ENCODE results near the gene BHLHA15. TPM values are rescaled to one million over a fixed set of nuclear protein-coding genes. Genes with fewer than 3 reads are reported as not detected.
A peak's percentile ranks its signal among the peaks of the same experiment; 100 is the strongest.

The BHLHA15 gene
- total RNA-seq, 2 donors from 2014 or later, result not detected

- Mint-ChIP-seq H3K4me1 (peaks cover 9% of the 10 kb centered on the region), H3K36me3 (ENCODE audit: low read depth) (peaks cover 4% of the 10 kb centered on the region), H3K27ac (no peak overlapping the region), H3K27me3 (no peaks in the 10 kb centered on the region), H3K4me3 (no peak overlapping the region)
- no peaks in the 10 kb centered on the region for H3K9me3 ChIP-seq (ENCODE audit: control insufficient read depth, low read length, poor library complexity, severe bottlenecking)
- DNase-seq, result no peak
- no peak for ATAC-seq
These were observed 17.1 kb upstream of the BHLHA15 start for GRCh38 chr7:98194186-98194585.

GRCh38 chr7:98194672-98195457, 16.4 kb upstream of the BHLHA15 start:
- H3K9me3 ChIP-seq (ENCODE audit: control insufficient read depth, low read length, poor library complexity, severe bottlenecking), result no peaks in the 10 kb centered on the region
- DNase-seq, result no peak
- Mint-ChIP-seq H3K27ac (peak overlapping the region; percentile 51), H3K36me3 (ENCODE audit: low read depth) (peaks cover 4% of the 10 kb centered on the region), H3K4me3 (no peak overlapping the region), H3K4me1 (peaks cover 6% of the 10 kb centered on the region), H3K27me3 (no peaks in the 10 kb centered on the region)
- ATAC-seq, result no peak

DNA sequence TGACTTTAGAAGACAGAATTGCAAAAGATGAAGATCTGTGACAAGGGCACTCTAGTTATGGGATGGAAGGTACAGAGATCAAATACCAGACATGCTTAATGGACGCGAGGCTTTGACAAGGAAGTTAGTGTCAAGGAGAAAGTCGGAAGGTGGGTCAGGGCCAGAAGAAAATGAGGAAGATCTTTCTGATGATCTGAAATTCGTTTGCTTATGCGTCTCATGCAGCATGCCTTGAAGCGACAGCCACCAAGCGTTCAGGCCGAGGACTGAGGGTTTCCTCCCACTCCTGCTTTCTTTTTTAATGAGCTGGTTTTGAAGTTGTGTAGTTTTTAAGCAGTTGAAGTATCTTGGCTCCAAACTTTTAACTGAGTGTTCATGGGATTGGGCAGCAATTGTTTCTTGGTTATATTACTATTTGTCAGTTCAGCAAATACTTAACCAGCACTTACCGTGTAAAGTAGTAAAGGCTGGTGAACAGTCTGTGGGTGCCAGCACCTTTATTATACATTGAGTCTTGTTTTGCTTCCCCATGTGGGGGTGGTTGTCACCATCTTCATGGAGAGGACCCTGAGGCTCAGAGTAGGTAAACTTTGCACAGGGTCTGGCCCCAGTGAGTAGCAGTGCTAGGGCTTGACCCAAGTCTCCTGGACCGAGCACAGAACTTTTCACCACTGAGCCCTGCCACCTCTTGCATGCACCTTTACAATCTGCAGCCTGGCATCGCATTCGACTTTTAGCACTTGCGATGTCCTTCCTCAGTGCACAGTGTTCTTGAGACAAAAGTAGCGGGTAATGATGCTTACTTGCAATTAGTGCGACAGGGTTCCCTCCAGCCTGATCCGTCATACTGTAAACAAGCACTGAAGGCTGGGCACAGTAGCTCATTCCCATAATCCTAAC, 14.3 kb upstream of the BHLHA15 start:
- Mint-ChIP-seq H3K4me1 (peaks cover 21% of the 10 kb centered on the region), H3K36me3 (ENCODE audit: low read depth) (peaks cover 7% of the 10 kb centered on the region), H3K27ac (no peak overlapping the region), H3K27me3 (no peaks in the 10 kb centered on the region), H3K4me3 (no peak overlapping the region)
- no peaks in the 10 kb centered on the region for H3K9me3 ChIP-seq (ENCODE audit: control insufficient read depth, low read length, poor library complexity, severe bottlenecking)
- no peak for ATAC-seq
- no peak for DNase-seq

DNA sequence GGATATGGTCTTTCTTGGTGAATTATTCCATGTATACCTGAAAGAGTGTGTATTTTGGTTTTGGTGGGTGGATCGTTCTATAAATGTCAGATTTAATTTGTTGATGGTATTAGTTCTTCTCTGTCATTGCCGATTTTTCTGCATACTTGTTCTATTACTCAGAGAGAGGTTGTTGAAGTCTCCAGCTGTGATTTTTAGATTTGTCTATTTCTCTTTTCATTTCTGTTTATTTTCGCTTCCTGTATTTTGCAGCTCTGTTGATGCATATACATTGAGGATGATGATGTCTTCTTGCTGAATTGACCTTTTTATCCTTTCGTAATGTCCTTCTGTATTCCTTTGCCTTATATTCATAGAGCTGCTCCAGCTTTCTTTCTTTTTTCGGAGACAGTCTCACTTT, 12.1 kb upstream of the BHLHA15 start:
- DNase-seq, result no peak
- H3K27ac Mint-ChIP-seq, result no peak overlapping the region
- ATAC-seq, result no peak
- peaks cover 31% of the 10 kb centered on the region for H3K4me1 Mint-ChIP-seq
- no peak overlapping the region for H3K4me3 Mint-ChIP-seq
- H3K9me3 ChIP-seq (ENCODE audit: control insufficient read depth, low read length, poor library complexity, severe bottlenecking), result no peaks in the 10 kb centered on the region
- H3K27me3 Mint-ChIP-seq, result no peaks in the 10 kb centered on the region
- peaks cover 8% of the 10 kb centered on the region for H3K36me3 Mint-ChIP-seq (ENCODE audit: low read depth)

DNA sequence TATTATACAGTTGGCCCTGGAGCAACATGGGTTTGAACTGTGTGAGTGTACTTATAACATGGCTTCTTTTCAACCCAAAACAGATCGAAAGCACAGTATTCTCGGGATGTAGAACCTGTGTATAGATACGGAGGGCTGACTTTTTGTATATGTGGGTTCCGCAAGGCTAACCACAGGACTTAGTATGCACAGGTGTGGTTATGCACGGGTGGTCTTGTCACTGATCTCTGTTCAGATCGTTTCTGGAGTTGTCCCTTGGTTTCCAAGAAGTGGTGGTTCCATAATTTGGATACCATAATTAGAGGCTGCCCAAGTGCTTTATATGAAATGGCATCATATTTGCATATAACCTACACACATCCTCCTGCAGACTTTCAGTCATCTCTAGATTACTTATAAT, 10.9 kb upstream of the BHLHA15 start:
- peaks cover 31% of the 10 kb centered on the region for H3K4me1 Mint-ChIP-seq
- H3K27me3 Mint-ChIP-seq, result no peaks in the 10 kb centered on the region
- ATAC-seq, result no peak
- peaks cover 8% of the 10 kb centered on the region for H3K36me3 Mint-ChIP-seq (ENCODE audit: low read depth)
- H3K9me3 ChIP-seq (ENCODE audit: control insufficient read depth, low read length, poor library complexity, severe bottlenecking), result no peaks in the 10 kb centered on the region
- no peak overlapping the region for H3K4me3 Mint-ChIP-seq
- no peak for DNase-seq
- no peak overlapping the region for H3K27ac Mint-ChIP-seq

GRCh38 chr7:98202367-98203195, 8.7 kb upstream of the BHLHA15 start:
- no peaks in the 10 kb centered on the region for H3K9me3 ChIP-seq (ENCODE audit: control insufficient read depth, low read length, poor library complexity, severe bottlenecking)
- DNase-seq, result peak in 1 of 3 donors; percentile 29
- H3K27me3 Mint-ChIP-seq, result no peaks in the 10 kb centered on the region
- H3K4me3 Mint-ChIP-seq, result peak overlapping the region; percentile 77
- peaks cover 27% of the 10 kb centered on the region for H3K4me1 Mint-ChIP-seq
- H3K36me3 Mint-ChIP-seq (ENCODE audit: low read depth), result peaks cover 12% of the 10 kb centered on the region
- ATAC-seq, result peak; percentile 97
- peak overlapping the region; percentile 71 for H3K27ac Mint-ChIP-seq

DNA sequence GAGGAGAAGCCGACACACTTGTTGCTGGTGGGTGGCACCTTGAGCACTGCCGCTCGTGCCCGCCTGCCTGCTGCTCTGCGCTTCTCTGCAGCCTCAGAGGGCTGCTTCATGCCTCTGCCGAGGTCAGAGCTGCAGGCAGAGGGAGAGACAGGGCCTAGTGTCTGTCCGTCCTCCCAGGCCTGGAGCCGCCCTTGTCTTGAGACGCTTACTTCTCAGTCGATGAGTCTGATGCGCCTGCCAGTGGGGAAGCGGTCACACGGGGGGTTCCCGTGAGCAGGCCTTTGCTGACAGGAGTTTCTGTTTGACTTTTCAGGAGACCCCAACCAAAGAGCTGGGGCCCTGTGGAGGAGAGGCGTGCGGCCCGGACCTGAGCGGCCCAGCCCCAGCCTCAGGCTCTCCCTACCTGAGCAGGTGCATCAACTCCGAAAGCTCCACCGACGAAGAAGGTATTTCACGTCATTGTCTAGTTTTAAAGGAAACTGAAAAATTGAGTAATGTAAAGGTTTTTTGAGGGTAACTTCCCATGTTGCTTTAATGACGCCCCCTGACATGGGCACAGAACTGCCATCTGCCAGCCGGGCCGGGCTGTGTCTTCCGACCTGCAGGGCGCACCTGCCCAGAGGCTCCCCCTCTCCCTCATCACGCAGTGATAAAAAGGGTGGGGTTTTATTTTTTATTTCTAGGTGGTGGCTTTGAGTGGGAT, 7.8 kb upstream of the BHLHA15 start:
- DNase-seq, result no peak
- H3K27me3 Mint-ChIP-seq, result no peaks in the 10 kb centered on the region
- ATAC-seq, result no peak
- peak overlapping the region; percentile 71 for H3K27ac Mint-ChIP-seq
- peak overlapping the region; percentile 77 for H3K4me3 Mint-ChIP-seq
- H3K36me3 Mint-ChIP-seq (ENCODE audit: low read depth), result peaks cover 12% of the 10 kb centered on the region
- H3K4me1 Mint-ChIP-seq, result peaks cover 27% of the 10 kb centered on the region
- no peaks in the 10 kb centered on the region for H3K9me3 ChIP-seq (ENCODE audit: control insufficient read depth, low read length, poor library complexity, severe bottlenecking)

DNA sequence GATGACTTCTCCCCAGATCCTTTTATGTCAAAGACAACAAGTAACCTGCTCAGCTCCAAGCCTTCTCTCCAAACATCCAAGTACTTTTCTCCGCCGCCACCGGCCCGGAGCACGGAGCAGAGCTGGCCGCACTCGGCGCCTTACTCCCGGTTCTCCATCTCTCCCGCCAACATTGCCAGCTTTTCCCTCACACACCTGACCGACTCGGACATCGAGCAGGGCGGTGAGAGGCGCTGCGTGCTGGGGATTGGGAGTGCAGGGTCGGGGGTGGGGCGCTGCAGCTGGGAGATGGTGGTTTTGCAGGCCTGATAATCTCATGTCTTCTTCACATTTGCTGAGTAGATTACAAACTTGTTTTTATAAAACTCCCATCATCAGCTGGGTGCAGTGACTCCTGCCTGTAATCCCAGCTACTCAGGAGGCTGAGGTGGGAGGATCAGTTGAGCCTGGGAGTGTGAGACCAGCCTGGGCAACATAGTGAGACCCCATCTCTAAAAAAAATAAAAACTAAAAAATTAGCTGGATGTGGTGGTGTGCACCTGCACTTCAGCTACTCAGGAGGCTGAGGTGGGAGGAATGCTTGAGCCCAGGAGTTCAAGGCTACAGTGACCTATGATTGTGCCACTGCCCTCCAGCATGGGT, 7.2 kb upstream of the BHLHA15 start:
- no peak overlapping the region for H3K4me3 Mint-ChIP-seq
- no peaks in the 10 kb centered on the region for H3K9me3 ChIP-seq (ENCODE audit: control insufficient read depth, low read length, poor library complexity, severe bottlenecking)
- peaks cover 12% of the 10 kb centered on the region for H3K36me3 Mint-ChIP-seq (ENCODE audit: low read depth)
- H3K27me3 Mint-ChIP-seq, result no peaks in the 10 kb centered on the region
- peak overlapping the region; percentile 71 for H3K27ac Mint-ChIP-seq
- no peak for ATAC-seq
- H3K4me1 Mint-ChIP-seq, result peaks cover 27% of the 10 kb centered on the region
- DNase-seq, result no peak

GRCh38 chr7:98204670-98205069, 6.6 kb upstream of the BHLHA15 start:
- no peak for DNase-seq
- no peak for ATAC-seq
- no peaks in the 10 kb centered on the region for H3K9me3 ChIP-seq (ENCODE audit: control insufficient read depth, low read length, poor library complexity, severe bottlenecking)
- Mint-ChIP-seq H3K36me3 (ENCODE audit: low read depth) (peaks cover 9% of the 10 kb centered on the region), H3K27ac (no peak overlapping the region), H3K4me1 (peaks cover 27% of the 10 kb centered on the region), H3K4me3 (no peak overlapping the region), H3K27me3 (no peaks in the 10 kb centered on the region)

GRCh38 chr7:98205162-98205845, 5.9 kb upstream of the BHLHA15 start:
- no peak for ATAC-seq
- H3K36me3 Mint-ChIP-seq (ENCODE audit: low read depth), result peaks cover 7% of the 10 kb centered on the region
- no peak overlapping the region for H3K27ac Mint-ChIP-seq
- no peak overlapping the region for H3K4me3 Mint-ChIP-seq
- no peaks in the 10 kb centered on the region for H3K9me3 ChIP-seq (ENCODE audit: control insufficient read depth, low read length, poor library complexity, severe bottlenecking)
- H3K27me3 Mint-ChIP-seq, result no peaks in the 10 kb centered on the region
- DNase-seq, result no peak
- peaks cover 23% of the 10 kb centered on the region for H3K4me1 Mint-ChIP-seq

DNA sequence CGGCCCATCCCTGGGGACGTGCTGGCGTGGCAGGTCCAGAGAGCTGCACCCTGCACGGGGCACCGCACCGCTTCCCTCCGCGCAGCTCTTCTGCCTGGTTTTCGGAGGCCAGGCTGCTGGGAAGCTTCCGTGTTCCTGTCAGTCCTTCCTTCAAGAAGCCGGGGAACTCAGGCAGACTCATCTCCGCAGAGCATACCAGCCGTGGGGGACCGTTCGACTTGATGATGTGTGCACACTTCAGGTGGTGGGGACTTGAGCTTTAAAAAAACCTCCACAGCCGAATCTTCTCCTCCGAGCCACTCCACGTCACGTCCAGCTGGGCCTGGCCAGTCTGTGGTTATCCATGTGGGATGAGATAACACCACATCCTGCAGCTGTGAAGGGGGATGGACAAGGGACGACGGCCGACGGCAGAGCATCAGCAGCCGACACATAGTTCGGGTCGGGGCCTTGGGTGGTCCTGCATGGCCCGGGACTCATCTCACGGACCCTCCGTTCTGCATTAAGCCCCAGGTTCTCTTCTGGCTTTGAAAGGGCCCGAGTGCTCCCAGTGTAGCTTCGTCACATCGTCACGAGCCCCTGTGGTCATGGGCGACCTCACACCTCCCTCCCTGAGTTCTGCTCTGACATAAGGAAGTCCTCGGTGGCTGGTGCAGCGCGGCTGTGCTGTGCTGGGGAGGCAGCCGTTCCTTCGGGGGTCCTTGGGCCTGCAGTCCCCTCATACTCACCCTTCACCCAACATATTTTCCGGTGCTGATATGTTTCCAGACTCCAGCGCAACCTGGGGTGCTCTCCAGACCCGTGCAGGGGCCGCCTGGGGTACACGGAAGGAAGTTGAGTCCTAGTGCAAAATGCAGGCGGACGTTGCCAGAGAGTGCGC, 4.5 kb upstream of the BHLHA15 start:
- Mint-ChIP-seq H3K36me3 (ENCODE audit: low read depth) (peaks cover 7% of the 10 kb centered on the region), H3K27me3 (no peaks in the 10 kb centered on the region), H3K4me3 (no peak overlapping the region), H3K27ac (no peak overlapping the region), H3K4me1 (peaks cover 13% of the 10 kb centered on the region)
- ATAC-seq (no peak), DNase-seq (no peak)
- no peaks in the 10 kb centered on the region for H3K9me3 ChIP-seq (ENCODE audit: control insufficient read depth, low read length, poor library complexity, severe bottlenecking)
